PC-3 (cell line): ENCODE data around the gene SERPINE1. TPM values are rescaled to one million over a fixed set of nuclear protein-coding genes. Genes with fewer than 3 reads are reported as not detected.

Source experiments
- ATAC-seq: fragments of 200-7000 bp; cut with Tn5 transposase; 2 replicates; pipeline ENCODE4 v1.9.1; 2020; ENCODE audit warnings: mild to moderate bottlenecking, moderate library complexity
- BruUV-seq: library from RNA; stranded (reverse); fragments of 400-500 nt; replicated peaks from 2 replicates; lab custom pipeline; 2021; lab: Mats Ljungman, UMichigan
- CTCF ChIA-PET: fragments of 300-600 bp; sonication (Branson Sonifier 250); formaldehyde crosslinking; loops from one replicate; lab custom pipeline; 2022; ENCODE audit warnings: antibody characterized with exemption; lab: Charles Lee
- POLR2A ChIA-PET: fragments of 300-600 bp; sonication (Branson Sonifier 250); formaldehyde crosslinking; loops from one replicate; lab custom pipeline; 2022; ENCODE audit warnings: antibody characterized with exemption; ENCODE audit not compliant: unreplicated experiment; lab: Charles Lee
- DNase-seq: peaks from one replicate; pipeline ENCODE4 v3.0.0-alpha.2; 2015
- H2AFZ ChIP-seq: fragments of 300-600 bp; sonication (generic); 2 replicates; pipeline ENCODE4 v1.6.0; 2016; ENCODE audit warnings: antibody characterized with exemption, low read length
- H3F3A ChIP-seq: fragments of 300-600 bp; sonication (generic); one replicate; pipeline ENCODE4 v1.6.0; 2017; ENCODE audit warnings: antibody characterized with exemption, low read length, control low read depth, mild to moderate bottlenecking; ENCODE audit not compliant: unreplicated experiment
- H3K27ac ChIP-seq: fragments of 300-600 bp; sonication (generic); 2 replicates; pipeline ENCODE4 v1.5.1; 2016; ENCODE audit warnings: mild to moderate bottlenecking, low read length
- H3K27me3 ChIP-seq: fragments of 300-600 bp; sonication (generic); 2 replicates; pipeline ENCODE4 v1.6.1; 2016; ENCODE audit warnings: low read length, mixed read lengths
- H3K36me3 ChIP-seq: fragments of 300-600 bp; sonication (generic); 2 replicates; pipeline ENCODE4 v1.6.1; 2016; ENCODE audit warnings: low read depth, mixed run types, low read length, mixed read lengths
- H3K4me1 ChIP-seq: fragments of 300-600 bp; sonication (generic); 2 replicates; pipeline ENCODE4 v1.5.1; 2016; ENCODE audit warnings: low read length; ENCODE audit not compliant: insufficient read depth
- H3K4me2 ChIP-seq: fragments of 300-600 bp; sonication (generic); 2 replicates; pipeline ENCODE4 v1.6.0; 2016; ENCODE audit warnings: low read length
- H3K4me3 ChIP-seq: fragments of 300-600 bp; sonication (generic); 2 replicates; pipeline ENCODE4 v1.5.1; 2016; ENCODE audit warnings: mild to moderate bottlenecking, low read length, mixed read lengths
- H3K79me2 ChIP-seq: fragments of 300-600 bp; sonication (generic); 2 replicates; pipeline ENCODE4 v1.6.1; 2017; ENCODE audit warnings: low read length, mixed read lengths
- H3K9ac ChIP-seq: fragments of 300-600 bp; sonication (generic); 2 replicates; pipeline ENCODE4 v1.6.0; 2016; ENCODE audit warnings: mild to moderate bottlenecking, low read length
- H3K9me2 ChIP-seq: fragments of 300-600 bp; sonication (generic); replicated peaks from 2 replicates; pipeline ENCODE4 v1.6.1; 2016; ENCODE audit warnings: mixed run types, low read length, mixed read lengths
- H3K9me3 ChIP-seq: fragments of 300-600 bp; sonication (generic); 2 replicates; pipeline ENCODE4 v1.6.1; 2016; ENCODE audit warnings: low read length, mixed read lengths
- H4K20me1 ChIP-seq: fragments of 300-600 bp; sonication (generic); 2 replicates; pipeline ENCODE4 v1.6.1; 2016; ENCODE audit warnings: low read length, mixed read lengths
- EZH2 ChIP-seq: fragments of 300-600 bp; sonication (generic); IDR thresholded peaks from one replicate; pipeline ENCODE4 v1.6.1; 2017; ENCODE audit warnings: antibody characterized with exemption, mild to moderate bottlenecking, low read length; ENCODE audit not compliant: unreplicated experiment
- EZH2phosphoT487 ChIP-seq: fragments of 300-600 bp; sonication (generic); IDR thresholded peaks from 2 replicates; pipeline ENCODE4 v1.6.1; 2018; ENCODE audit warnings: mild to moderate bottlenecking, antibody characterized with exemption, low read length, borderline replicate concordance
- intact Hi-C: fragments of 100-400 bp; cut with micrococcal nuclease; formaldehyde crosslinking; loops from 2 replicates; pipeline ENCODE4 v1.9.0; 2023
- total RNA-seq: library from RNA; depleted of rRNA; stranded (reverse); fragments of >200 nt; gene quantifications from 2 replicates; pipeline ENCODE4 v1.2.3, GENCODE V29; 2014
- TF ChIP-seq, protein P1 (sequence below): fragments of 300-600 bp; sonication (generic); conservative IDR thresholded peaks from 2 replicates; pipeline ENCODE4 v1.5.1; 2017; ENCODE audit warnings: antibody characterized with exemption, low read depth, mild to moderate bottlenecking, low read length

The SERPINE1 gene
- total RNA-seq, 1 experiment from 2014 or later = 46.1 TPM

DNA sequence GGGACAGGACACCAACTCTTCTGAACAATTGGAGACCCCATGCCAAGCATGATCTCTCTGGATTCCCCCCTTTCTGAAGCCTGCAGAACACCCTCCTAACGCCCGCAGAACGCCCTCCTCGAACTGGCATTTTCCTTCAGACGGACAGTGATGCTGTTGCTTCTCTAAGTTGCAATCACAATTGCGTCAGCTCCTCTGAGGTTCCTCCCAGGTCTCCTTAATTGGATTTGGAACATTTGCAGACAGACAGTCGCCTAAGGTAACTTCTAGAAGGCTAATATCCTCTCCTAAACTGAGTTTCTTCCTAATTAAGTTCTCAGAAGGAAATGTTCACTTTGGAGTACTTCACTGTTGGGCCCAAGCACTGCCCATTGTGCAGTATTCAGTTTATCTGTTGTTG, 20.5 kb upstream of the SERPINE1 start:
- intact Hi-C loops = no loop called here
- DNase-seq = no peak
- no peaks in the 10 kb centered on the region for H3K79me2 ChIP-seq
- no peak overlapping the region for H3K9ac ChIP-seq
- H3K9me2 ChIP-seq = no peaks in the 10 kb centered on the region
- H3K4me2 ChIP-seq = no peak overlapping the region
- no TSS peak for BruUV-seq
- no peaks in the 10 kb centered on the region for H3K36me3 ChIP-seq
- no peak overlapping the region for H3K4me3 ChIP-seq
- TF ChIP-seq EZH2 (no peak), EZH2phosphoT487 (no peak)
- TF ChIP-seq, protein P1, sequence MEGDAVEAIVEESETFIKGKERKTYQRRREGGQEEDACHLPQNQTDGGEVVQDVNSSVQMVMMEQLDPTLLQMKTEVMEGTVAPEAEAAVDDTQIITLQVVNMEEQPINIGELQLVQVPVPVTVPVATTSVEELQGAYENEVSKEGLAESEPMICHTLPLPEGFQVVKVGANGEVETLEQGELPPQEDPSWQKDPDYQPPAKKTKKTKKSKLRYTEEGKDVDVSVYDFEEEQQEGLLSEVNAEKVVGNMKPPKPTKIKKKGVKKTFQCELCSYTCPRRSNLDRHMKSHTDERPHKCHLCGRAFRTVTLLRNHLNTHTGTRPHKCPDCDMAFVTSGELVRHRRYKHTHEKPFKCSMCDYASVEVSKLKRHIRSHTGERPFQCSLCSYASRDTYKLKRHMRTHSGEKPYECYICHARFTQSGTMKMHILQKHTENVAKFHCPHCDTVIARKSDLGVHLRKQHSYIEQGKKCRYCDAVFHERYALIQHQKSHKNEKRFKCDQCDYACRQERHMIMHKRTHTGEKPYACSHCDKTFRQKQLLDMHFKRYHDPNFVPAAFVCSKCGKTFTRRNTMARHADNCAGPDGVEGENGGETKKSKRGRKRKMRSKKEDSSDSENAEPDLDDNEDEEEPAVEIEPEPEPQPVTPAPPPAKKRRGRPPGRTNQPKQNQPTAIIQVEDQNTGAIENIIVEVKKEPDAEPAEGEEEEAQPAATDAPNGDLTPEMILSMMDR = no peak
- ChIA-PET CTCF (no interaction called here), POLR2A (no interaction called here)
- H3K27me3 ChIP-seq = no peaks in the 10 kb centered on the region
- H3K9me3 ChIP-seq = no peaks in the 10 kb centered on the region
- H2AFZ ChIP-seq = no peak overlapping the region
- H3F3A ChIP-seq = no peaks in the 10 kb centered on the region
- H3K4me1 ChIP-seq = peaks cover 22% of the 10 kb centered on the region
- ATAC-seq = no peak
- H4K20me1 ChIP-seq = no peaks in the 10 kb centered on the region
- no peak overlapping the region for H3K27ac ChIP-seq

DNA sequence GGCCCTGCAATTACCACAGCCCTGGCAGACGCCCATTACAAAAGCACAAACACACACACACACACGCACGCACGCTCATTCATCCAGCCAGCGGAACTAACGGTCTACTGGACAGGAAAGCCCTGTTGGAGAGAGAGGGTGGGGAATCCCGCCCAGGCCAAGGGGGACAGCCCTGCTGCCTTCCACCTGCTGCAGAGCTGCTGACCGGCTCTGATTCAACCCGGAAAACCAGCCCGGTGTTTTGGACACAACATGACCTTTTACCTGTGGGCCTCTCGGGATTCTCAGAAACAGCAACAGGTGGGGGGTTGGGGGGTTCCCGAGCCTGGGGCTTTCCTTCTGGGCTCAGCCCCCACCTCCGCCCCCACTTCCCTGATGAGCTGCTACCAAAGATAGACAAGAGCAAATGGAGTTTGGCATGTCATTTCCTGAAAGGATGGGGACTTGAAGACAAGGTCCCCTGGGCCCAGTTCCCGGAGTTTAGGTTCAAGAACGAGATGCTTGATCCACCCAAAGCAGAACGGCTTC, 18.5 kb upstream of the SERPINE1 start:
- CTCF ChIA-PET = no interaction called here
- no TSS peak for BruUV-seq
- Histone ChIP-seq H3K9me3 (no peaks in the 10 kb centered on the region), H3K27me3 (no peaks in the 10 kb centered on the region), H3F3A (no peaks in the 10 kb centered on the region), H3K27ac (peak overlapping the region; percentile 76), H2AFZ (no peak overlapping the region), H4K20me1 (no peaks in the 10 kb centered on the region), H3K4me1 (peaks cover 16% of the 10 kb centered on the region), H3K36me3 (no peaks in the 10 kb centered on the region), H3K4me2 (peak overlapping the region; percentile 29), H3K9ac (no peak overlapping the region), H3K4me3 (no peak overlapping the region), H3K79me2 (no peaks in the 10 kb centered on the region), H3K9me2 (no peaks in the 10 kb centered on the region)
- POLR2A ChIA-PET = no interaction called here
- ATAC-seq (no peak), DNase-seq (no peak)
- intact Hi-C loops = no loop called here
- TF ChIP-seq, protein P1 = no peak
- TF ChIP-seq EZH2phosphoT487 (no peak), EZH2 (no peak)

DNA sequence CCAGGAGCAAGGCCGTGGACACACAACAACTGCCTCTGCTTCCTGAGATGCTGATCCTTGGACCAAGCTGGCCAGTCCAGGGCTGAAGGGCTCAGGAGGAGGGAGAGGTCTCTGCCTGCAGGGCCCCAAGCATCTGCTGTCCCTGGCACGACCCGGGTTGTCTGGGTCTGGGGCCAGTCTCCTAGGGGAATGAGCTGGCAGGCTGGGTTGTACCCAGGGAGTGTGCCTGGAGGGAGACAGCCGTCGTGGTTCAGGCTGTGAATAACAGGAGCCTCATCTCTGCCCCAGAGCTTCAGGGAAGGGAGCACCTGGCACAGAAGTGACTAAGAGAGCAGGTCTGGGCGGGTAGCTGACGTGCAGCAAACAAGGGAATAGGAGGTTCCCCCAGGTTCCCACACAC, 17.9 kb upstream of the SERPINE1 start:
- Histone ChIP-seq H3K79me2 (no peaks in the 10 kb centered on the region), H3K9ac (peak overlapping the region; percentile 47), H2AFZ (no peak overlapping the region), H3K36me3 (no peaks in the 10 kb centered on the region), H3K27ac (peak overlapping the region; percentile 76), H3K4me2 (peak overlapping the region; percentile 29), H3K9me3 (no peaks in the 10 kb centered on the region), H3K4me3 (no peak overlapping the region), H3K4me1 (peaks cover 19% of the 10 kb centered on the region), H3K27me3 (no peaks in the 10 kb centered on the region), H3K9me2 (no peaks in the 10 kb centered on the region), H4K20me1 (no peaks in the 10 kb centered on the region), H3F3A (no peaks in the 10 kb centered on the region)
- DNase-seq (peak; percentile 91), ATAC-seq (peak; percentile 96)
- intact Hi-C loops = no loop called here
- POLR2A ChIA-PET = interaction anchor here (0.5 to 0.7 kb wide), 3 partner anchors 9 to 68 kb away, joined by 3 read pairs; no protein-coding TSS in a partner anchor
- BruUV-seq = no TSS peak
- CTCF ChIA-PET = no interaction called here
- TF ChIP-seq EZH2phosphoT487 = no peak
